ENCODE results near the gene AGT.

AGT gene

GRCh38 chr1:230713915-230714764 lies at the start of gene AGT:
AGT (minus strand) TSS chr1:230714122; CDS start chr1:230710823, 3,299 bp downstream.
- no peak for DNase-seq

GRCh38 chr1:230761443-230762167 lies 47.7 kb upstream of the AGT start:
- no peak for DNase-seq

- DNase-seq = no peak
Observed at GRCh38 chr1:230760360-230760827, 46.5 kb upstream of the AGT start.

GRCh38 chr1:230759369-230760065 lies 45.6 kb upstream of the AGT start:
- DNase-seq = no peak

- DNase-seq = no peak
Observed at GRCh38 chr1:230758709-230759368, 44.9 kb upstream of the AGT start.

GRCh38 chr1:230757856-230758708 lies 44.2 kb upstream of the AGT start:
- no peak for DNase-seq

- DNase-seq = no peak
Observed at GRCh38 chr1:230754796-230755195, 40.9 kb upstream of the AGT start.

- no peak for DNase-seq
Observed at GRCh38 chr1:230753586-230754251, 39.8 kb upstream of the AGT start.

GRCh38 chr1:230753191-230753585 lies 39.3 kb upstream of the AGT start:
- no peak for DNase-seq

GRCh38 chr1:230752407-230752806 lies 38.5 kb upstream of the AGT start:
- no peak for DNase-seq

- DNase-seq = no peak
Observed at GRCh38 chr1:230750986-230751625, 37.2 kb upstream of the AGT start.

GRCh38 chr1:230750576-230750975 lies 36.7 kb upstream of the AGT start:
- no peak for DNase-seq

GRCh38 chr1:230749635-230750034 lies 35.7 kb upstream of the AGT start:
- no peak for DNase-seq

- no peak for DNase-seq
Observed at GRCh38 chr1:230749150-230749549, 35.2 kb upstream of the AGT start.

GRCh38 chr1:230747890-230748800 lies 34.2 kb upstream of the AGT start:
- DNase-seq = no peak

- DNase-seq = no peak
Observed at GRCh38 chr1:230747127-230747730, 33.3 kb upstream of the AGT start, which contains the start of gene CAPN9. CAPN9 (plus strand) TSS chr1:230747388; CDS start chr1:230747497, 109 bp downstream.

- DNase-seq = no peak
Observed at GRCh38 chr1:230746617-230747016, 32.7 kb upstream of the AGT start.

- no peak for DNase-seq
Observed at GRCh38 chr1:230745071-230745470, 31.1 kb upstream of the AGT start.

- DNase-seq = no peak
Observed at GRCh38 chr1:230744382-230744781, 30.5 kb upstream of the AGT start.

Measured in activated CD4-positive, CD25-positive, alpha-beta regulatory T cell (primary cell).